ENCODE results near the gene GABBR2.
"Not testable (repeated sequence)": the region's sequence is repeated elsewhere in the genome, so short reads cannot be mapped to it uniquely, and the experiment has no call there.

Gene GABBR2

GRCh38 chr9:98291820-98292219, 416.9 kb downstream of the GABBR2 start:
- TF ChIP-seq, protein P1, sequence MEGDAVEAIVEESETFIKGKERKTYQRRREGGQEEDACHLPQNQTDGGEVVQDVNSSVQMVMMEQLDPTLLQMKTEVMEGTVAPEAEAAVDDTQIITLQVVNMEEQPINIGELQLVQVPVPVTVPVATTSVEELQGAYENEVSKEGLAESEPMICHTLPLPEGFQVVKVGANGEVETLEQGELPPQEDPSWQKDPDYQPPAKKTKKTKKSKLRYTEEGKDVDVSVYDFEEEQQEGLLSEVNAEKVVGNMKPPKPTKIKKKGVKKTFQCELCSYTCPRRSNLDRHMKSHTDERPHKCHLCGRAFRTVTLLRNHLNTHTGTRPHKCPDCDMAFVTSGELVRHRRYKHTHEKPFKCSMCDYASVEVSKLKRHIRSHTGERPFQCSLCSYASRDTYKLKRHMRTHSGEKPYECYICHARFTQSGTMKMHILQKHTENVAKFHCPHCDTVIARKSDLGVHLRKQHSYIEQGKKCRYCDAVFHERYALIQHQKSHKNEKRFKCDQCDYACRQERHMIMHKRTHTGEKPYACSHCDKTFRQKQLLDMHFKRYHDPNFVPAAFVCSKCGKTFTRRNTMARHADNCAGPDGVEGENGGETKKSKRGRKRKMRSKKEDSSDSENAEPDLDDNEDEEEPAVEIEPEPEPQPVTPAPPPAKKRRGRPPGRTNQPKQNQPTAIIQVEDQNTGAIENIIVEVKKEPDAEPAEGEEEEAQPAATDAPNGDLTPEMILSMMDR (IDR thresholded peaks at IDR 0.05; ENCODE audit: insufficient read depth, missing control alignments), result no peak
- DNase-seq (ENCODE audit: insufficient read length, low spot score) (no peak), FAIRE-seq (no peak)

DNA sequence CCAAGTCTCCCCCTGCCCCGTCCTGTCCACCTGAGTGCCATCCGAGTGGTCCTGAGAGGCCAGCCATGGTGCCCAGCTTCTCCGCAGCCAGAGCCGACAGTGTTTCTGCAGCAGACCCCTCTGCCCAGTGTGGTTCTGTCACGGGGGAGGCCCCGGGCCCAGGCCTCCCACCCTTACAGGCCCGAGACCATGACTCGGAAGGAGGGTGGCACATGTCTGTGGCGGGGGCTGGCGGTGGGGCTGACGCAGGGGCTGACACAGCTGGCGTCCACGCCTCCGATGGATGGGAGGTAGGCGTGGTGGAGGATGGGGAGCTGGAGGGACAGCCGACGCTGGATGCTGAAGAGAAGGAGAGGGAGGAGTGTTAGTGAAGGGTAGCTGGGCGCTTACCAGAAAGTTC, 418.3 kb downstream of the GABBR2 start:
- FAIRE-seq (no peak), DNase-seq (ENCODE audit: insufficient read length, low spot score) (no peak)
- TF ChIP-seq, protein P1 (IDR thresholded peaks at IDR 0.05; ENCODE audit: insufficient read depth, missing control alignments), result no peak

DNA sequence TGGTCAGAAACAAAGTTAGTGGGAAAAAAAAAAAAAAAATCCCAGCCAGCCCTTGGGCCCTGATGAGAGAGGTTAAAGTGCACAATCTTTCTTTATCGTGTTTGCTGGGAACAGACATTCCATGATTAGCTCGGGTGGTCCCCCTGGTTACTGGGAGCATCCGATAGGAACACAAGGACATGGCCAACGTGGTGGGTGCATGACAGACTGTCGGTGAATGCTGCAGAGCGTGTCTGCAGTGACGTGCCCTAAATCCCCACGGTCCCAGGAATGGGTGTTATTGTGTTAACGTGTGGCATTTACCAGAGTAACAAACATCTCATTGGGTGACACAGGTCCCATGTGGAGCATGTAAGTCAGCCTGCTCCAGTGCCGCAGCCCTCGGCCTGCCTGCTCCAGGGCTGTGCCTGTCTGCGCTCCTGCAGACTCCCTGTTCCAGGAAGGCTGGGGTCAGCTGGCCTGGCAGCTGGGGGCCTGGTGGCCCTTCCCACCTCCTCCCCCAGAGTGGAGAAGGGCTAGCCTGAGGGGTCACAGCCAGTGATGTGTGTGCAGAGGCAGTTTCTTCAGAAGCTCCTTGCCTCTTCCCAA, 419.0 kb downstream of the GABBR2 start:
- no peak for FAIRE-seq

DNA sequence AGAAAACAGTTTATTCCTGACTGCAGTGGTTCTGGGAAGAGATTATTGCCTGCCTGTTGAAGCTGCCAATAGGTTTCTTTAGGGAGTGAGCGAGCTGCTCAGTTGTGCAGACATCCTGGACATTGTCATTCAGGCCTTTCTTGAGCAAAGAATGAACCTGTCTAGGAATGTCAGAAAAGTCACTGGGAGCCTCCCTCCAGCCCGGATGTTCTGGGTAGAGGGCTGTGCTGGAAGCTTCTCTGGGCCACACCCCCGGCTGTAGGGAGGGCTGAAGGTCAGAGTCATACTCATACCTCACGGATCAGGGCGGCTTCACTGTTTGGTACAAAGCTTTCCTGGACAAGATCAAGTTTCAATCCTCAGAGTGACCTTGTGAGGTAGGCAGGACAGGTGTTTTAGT, 419.9 kb downstream of the GABBR2 start:
- no peak for FAIRE-seq
- DNase-seq (ENCODE audit: insufficient read length, low spot score), result no peak
- TF ChIP-seq, protein P1 (IDR thresholded peaks at IDR 0.05; ENCODE audit: insufficient read depth, missing control alignments), result no peak

More for the DNA sequence above, 419.0 kb downstream of the GABBR2 start:
- no peak for DNase-seq (ENCODE audit: insufficient read length, low spot score)
- TF ChIP-seq, protein P1 (IDR thresholded peaks at IDR 0.05; ENCODE audit: insufficient read depth, missing control alignments), result no peak

DNA sequence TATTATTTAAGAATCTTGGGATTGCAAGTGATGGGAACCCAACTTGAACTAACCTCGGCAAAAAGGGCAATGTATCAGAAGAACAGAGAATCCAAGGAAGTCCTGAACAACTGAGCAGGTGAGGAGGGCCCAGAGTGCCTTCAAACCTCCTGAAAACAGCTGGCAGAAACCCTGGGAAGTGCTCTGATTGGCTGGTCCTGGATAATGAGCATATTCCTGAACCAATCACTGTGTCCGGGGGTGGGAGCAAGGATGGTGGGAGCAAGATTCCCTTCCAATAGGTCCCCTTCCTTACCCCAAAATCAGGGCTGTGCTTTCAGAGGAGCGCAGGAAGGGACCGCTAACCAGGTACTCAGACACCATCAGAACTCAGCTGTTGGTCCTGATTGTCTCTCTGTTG, 421.4 kb downstream of the GABBR2 start:
- FAIRE-seq (no peak), DNase-seq (ENCODE audit: insufficient read length, low spot score) (no peak)

DNA sequence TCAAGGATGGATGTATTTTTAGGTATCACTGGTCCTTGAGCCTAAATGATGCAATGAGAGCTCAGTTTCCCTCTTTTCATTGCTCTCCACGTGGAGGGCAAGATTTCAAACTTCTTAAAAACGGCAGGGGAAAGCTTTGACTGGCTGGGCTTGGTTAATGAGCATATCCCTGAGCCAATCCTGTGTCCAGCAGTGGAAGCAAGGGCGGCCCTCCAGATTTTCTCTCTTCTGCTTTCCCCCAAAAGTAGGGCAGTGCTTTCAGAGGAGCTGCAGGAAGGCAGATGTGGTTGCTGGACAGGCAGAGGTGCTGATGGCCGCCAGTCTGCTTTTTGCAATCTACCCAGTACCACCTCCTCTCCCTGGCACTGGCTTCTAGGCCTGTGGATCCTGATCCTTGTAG, 423.3 kb downstream of the GABBR2 start:
- FAIRE-seq (no peak), DNase-seq (ENCODE audit: insufficient read length, low spot score) (no peak)
- TF ChIP-seq, protein P1 (IDR thresholded peaks at IDR 0.05; ENCODE audit: insufficient read depth, missing control alignments), result no peak

More for the DNA sequence above, 421.4 kb downstream of the GABBR2 start:
- TF ChIP-seq, protein P1 (IDR thresholded peaks at IDR 0.05; ENCODE audit: insufficient read depth, missing control alignments), result no peak

- TF ChIP-seq, protein P1 (IDR thresholded peaks at IDR 0.05; ENCODE audit: insufficient read depth, missing control alignments), result no peak
- no peak for DNase-seq (ENCODE audit: insufficient read length, low spot score)
- no peak for FAIRE-seq
Measured at GRCh38 chr9:98284754-98285153, 424.0 kb downstream of the GABBR2 start.

DNA sequence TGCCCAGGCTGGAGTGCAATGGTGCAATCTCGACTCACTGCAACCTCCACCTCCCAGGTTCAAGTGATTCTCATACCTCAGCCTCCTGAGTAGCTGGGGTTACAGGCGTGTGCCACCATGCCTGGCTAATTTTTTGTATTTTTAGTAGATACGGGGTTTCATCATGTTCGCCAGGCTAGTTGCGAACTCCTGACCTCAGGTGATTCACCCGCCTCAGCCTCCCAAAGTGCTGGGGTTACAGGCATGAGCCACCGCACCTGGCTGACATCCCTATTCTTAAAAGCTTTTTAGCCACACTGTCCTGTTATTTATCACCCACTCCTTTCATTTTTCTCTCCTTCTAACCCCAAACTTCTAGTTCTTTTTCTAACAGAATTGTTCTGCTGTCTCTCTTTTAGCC, 425.6 kb downstream of the GABBR2 start:
- FAIRE-seq, result not testable (repeated sequence)

More for the DNA sequence above, 425.6 kb downstream of the GABBR2 start:
- DNase-seq (ENCODE audit: insufficient read length, low spot score), result not testable (repeated sequence)

All from D721Med (cell line).